ENCODE data around the gene CHCHD3.

DNA sequence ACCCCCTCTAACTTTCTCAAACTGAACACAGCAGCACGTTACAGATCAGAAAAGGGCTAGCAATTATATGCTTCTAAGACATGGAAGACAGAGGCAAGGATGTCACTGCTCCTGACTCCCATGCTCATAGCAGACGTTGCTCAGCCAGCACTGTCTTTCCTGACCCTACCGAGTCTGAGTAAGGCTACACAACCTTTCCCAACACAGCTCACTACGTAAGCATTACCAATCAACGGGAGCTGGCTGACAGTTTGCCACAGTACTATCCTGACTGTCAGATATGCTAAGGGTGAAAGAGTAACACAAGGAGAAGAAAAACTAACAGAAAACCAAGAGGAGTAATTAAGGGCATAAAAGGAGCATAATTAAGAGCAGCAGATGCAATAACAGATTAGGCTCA lies 171.2 kb downstream of the CHCHD3 start:
- TF ChIP-seq, protein P1, sequence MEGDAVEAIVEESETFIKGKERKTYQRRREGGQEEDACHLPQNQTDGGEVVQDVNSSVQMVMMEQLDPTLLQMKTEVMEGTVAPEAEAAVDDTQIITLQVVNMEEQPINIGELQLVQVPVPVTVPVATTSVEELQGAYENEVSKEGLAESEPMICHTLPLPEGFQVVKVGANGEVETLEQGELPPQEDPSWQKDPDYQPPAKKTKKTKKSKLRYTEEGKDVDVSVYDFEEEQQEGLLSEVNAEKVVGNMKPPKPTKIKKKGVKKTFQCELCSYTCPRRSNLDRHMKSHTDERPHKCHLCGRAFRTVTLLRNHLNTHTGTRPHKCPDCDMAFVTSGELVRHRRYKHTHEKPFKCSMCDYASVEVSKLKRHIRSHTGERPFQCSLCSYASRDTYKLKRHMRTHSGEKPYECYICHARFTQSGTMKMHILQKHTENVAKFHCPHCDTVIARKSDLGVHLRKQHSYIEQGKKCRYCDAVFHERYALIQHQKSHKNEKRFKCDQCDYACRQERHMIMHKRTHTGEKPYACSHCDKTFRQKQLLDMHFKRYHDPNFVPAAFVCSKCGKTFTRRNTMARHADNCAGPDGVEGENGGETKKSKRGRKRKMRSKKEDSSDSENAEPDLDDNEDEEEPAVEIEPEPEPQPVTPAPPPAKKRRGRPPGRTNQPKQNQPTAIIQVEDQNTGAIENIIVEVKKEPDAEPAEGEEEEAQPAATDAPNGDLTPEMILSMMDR (IDR thresholded peaks at IDR 0.05), result no peak
- no peak for TF ChIP-seq ZFX (IDR thresholded peaks at IDR 0.05; ENCODE audit: borderline replicate concordance)

Data from 22Rv1 (cell line).